HepG2 (cell line): ENCODE results near the gene COL26A1. TPM values are rescaled to one million over a fixed set of nuclear protein-coding genes. Genes with fewer than 3 reads are reported as not detected.

Source experiments
- ATAC-seq: fragments of 200-7000 bp; cut with Tn5 transposase; 3 replicates; pipeline ENCODE4 v1.9.1; 2020; ENCODE audit warnings: mild to moderate bottlenecking, moderate library complexity
- BruUV-seq: library from RNA; stranded (reverse); fragments of 400-500 nt; replicated peaks from 2 replicates; lab custom pipeline; 2021; lab: Mats Ljungman, UMichigan
- CTCF ChIA-PET: fragments of 300-600 bp; formaldehyde crosslinking; extraction: SDS; loops from one replicate; lab custom pipeline; 2021; ENCODE audit warnings: low total read pairs, inconsistent platforms, low intra/inter-chr PET ratio; lab: Yijun Ruan, JAX
- POLR2A ChIA-PET: fragments of 350-600 bp; sonication (Branson Sonifier 250); formaldehyde crosslinking; loops from one replicate; lab custom pipeline; 2020; ENCODE audit warnings: antibody characterized with exemption, inconsistent platforms; lab: Yijun Ruan, JAX
- DNase-seq: peaks from one replicate; pipeline ENCODE4 v3.0.0-alpha.2; 2015; ENCODE audit warnings: low spot score
- FAIRE-seq: peaks from 3 replicates; lab custom pipeline; 2011; peaks lifted over from hg19 to GRCh38; lab: Jason Lieb, UNC
- H2AFZ ChIP-seq: one replicate; pipeline ENCODE4 v1.6.1; 2011; ENCODE audit warnings: low read length, inconsistent platforms
- H3K27ac ChIP-seq: fragments of 300-600 bp; 3 replicates; pipeline ENCODE4 v1.8.0; 2011; ENCODE audit warnings: mixed run types, mild to moderate bottlenecking, mixed read lengths, low read length, inconsistent platforms; ENCODE audit not compliant: insufficient read depth; ENCODE audit errors: extremely low read length
- H3K27me3 ChIP-seq, 2 experiments: fragments of 200-600 bp in 1 of 2; 2 replicates in 1 of 2; 3 replicates in 1 of 2; pipeline versions ENCODE4 v1.6.0 to v1.8.0; 2011; ENCODE audit warnings: low read length in 2 of 2, mild to moderate bottlenecking in 2 of 2, moderate library complexity in 2 of 2, inconsistent platforms in 1 of 2; ENCODE audit not compliant: insufficient read depth in 2 of 2, control insufficient read depth in 1 of 2
- H3K36me3 ChIP-seq, 2 experiments: fragments of 200-600 bp in 1 of 2; replicated peaks in 1 of 2; 2 replicates in 1 of 2; 3 replicates in 1 of 2; pipeline versions ENCODE4 v1.5.1 to v1.8.0; 2011; ENCODE audit warnings: low read length in 2 of 2, inconsistent platforms in 1 of 2; ENCODE audit not compliant: insufficient read depth in 2 of 2, control insufficient read depth in 1 of 2
- H3K4me1 ChIP-seq: 2 replicates; pipeline ENCODE4 v1.5.1; 2012; ENCODE audit warnings: low read length, inconsistent platforms; ENCODE audit not compliant: insufficient read depth
- H3K4me2 ChIP-seq: 2 replicates; pipeline ENCODE4 v1.6.0; 2011; ENCODE audit warnings: low read depth, low read length, inconsistent platforms
- H3K4me3 ChIP-seq, 3 experiments: fragments of 200-600 bp in 1 of 3; sonication (generic), shearing (Covaris generic) in 1 of 3; replicated peaks in 1 of 3; 2 replicates each; pipeline ENCODE4 v1.5.1; 2011 to 2016; ENCODE audit warnings: low read length in 3 of 3, inconsistent platforms in 2 of 3, low read depth in 2 of 3, mild to moderate bottlenecking in 2 of 3, control low read depth in 1 of 3, mixed read lengths in 1 of 3; ENCODE audit not compliant: insufficient read depth in 1 of 3
- H3K79me2 ChIP-seq: one replicate; pipeline ENCODE4 v1.6.1; 2011; ENCODE audit warnings: low read length, inconsistent platforms; ENCODE audit not compliant: insufficient read depth
- H3K9ac ChIP-seq: 2 replicates; pipeline ENCODE4 v1.6.0; 2011; ENCODE audit warnings: mild to moderate bottlenecking, low read depth, low read length, inconsistent platforms; ENCODE audit not compliant: insufficient read depth
- H3K9me3 ChIP-seq: 2 replicates; pipeline ENCODE4 v1.5.1; 2012; ENCODE audit warnings: mild to moderate bottlenecking, low read length
- H4K20me1 ChIP-seq: 2 replicates; pipeline ENCODE4 v1.6.0; 2011; ENCODE audit warnings: inconsistent platforms, mild to moderate bottlenecking, low read length, moderate library complexity; ENCODE audit not compliant: insufficient read depth
- ATF7 ChIP-seq, 2 experiments: fragments of 450-650 bp in 1 of 2; sonication (generic) in 1 of 2; formaldehyde crosslinking in 1 of 2; IDR thresholded peaks; 2 replicates each; pipeline versions ENCODE4 v1.4.0 to v1.6.1; 2016 to 2020; ENCODE audit warnings: antibody characterized with exemption in 1 of 2, mild to moderate bottlenecking in 1 of 2, missing genetic modification reagents in 1 of 2
- MLLT10 ChIP-seq: sonication (generic); formaldehyde crosslinking; IDR thresholded peaks from 2 replicates; pipeline ENCODE4 v1.4.0; 2020; ENCODE audit warnings: missing genetic modification reagents
- NCOR1 ChIP-seq: fragments of 200-600 bp; sonication (generic); IDR thresholded peaks from 2 replicates; pipeline ENCODE4 v1.7.0; 2017; ENCODE audit warnings: antibody characterized with exemption, low read length, borderline replicate concordance
- ZNF234 ChIP-seq: sonication (generic); formaldehyde crosslinking; conservative IDR thresholded peaks from 2 replicates; pipeline ENCODE4 v1.5.1; 2020; ENCODE audit warnings: mild to moderate bottlenecking, missing genetic modification reagents
- WGBS: methylation state at CpG from one replicate; pipeline ENCODE4 v1.1.6; 2017; ENCODE audit warnings: low lambda C conversion rate; 5-methylcytosine and 5-hydroxymethylcytosine counted together
- in situ Hi-C: cut with HindIII; loops from 2 replicates; pipeline ENCODE4 v1.10.0; 2017; ENCODE audit warnings: low pct_unique_long_range_greater_than_20kb; ENCODE audit not compliant: extremely low pct_ligation_motif_present
- intact Hi-C: fragments of 100-400 bp; cut with micrococcal nuclease; formaldehyde crosslinking; loops from one replicate; pipeline ENCODE4 v1.10.0; 2022; ENCODE audit not compliant: unreplicated experiment
- polyA plus RNA-seq, 8 experiments: library from polyadenylated mRNA; depleted of rRNA in 3 of 8; stranded (reverse) in 7 of 8; unstranded in 1 of 8; fragments of >200 nt; fragmentation: Illumina TruSeq in 4 of 8; extraction: Trizol in 4 of 8; gene quantifications; 2 replicates each; pipeline versions ENCODE4 v1.2.1 to v1.2.3, GENCODE V29; 2011 to 2016; ENCODE audit warnings: low read depth in 4 of 8, missing spikeins in 1 of 8, mixed read lengths in 1 of 8; ENCODE audit not compliant: insufficient read depth in 1 of 8
- total RNA-seq, 5 experiments: library from RNA; depleted of rRNA; stranded (reverse); fragments of >200 nt; fragmentation: Illumina TruSeq; extraction: Trizol; gene quantifications; 2 replicates each; pipeline ENCODE4 v1.2.3, GENCODE V29; 2016; ENCODE audit warnings: low read depth in 1 of 5

The COL26A1 gene
- total and polyA plus RNA-seq, 2 of the 13 experiments (the other 11 are each of a cell fraction or from before 2014, with no cell fraction given): 7.8 to 9.2 TPM

DNA sequence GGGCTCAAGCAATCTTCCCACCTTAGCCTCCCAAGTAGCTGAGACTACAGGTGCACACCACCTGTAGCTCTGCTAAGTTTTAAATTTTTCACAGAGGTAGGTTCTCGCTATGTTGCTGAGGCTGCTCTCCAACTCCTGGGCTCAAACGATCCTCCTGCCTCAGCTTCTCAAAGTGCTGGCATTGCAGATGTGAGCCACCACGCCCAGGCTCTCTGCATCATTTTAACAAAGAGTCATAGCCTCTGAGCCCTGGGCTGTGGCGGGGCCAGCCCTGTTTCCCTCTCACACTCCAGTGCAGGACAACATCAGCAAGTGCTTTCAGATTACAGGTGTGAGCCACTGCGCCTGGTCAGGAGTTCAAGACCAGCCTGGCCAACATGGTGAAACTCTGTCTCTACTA is 102.5 kb downstream of the COL26A1 start:
- no peak overlapping the region for H3K9ac ChIP-seq
- DNase-seq: no peak
- no peaks in the 10 kb centered on the region for H3K36me3 ChIP-seq
- no peak for ATAC-seq
- H2AFZ ChIP-seq: no peak overlapping the region
- intact Hi-C loops: no loop called here
- in situ Hi-C loops: no loop called here
- H3K4me2 ChIP-seq: no peak overlapping the region
- no peaks in the 10 kb centered on the region for H3K4me1 ChIP-seq
- no peaks in the 10 kb centered on the region for H3K9me3 ChIP-seq
- H3K79me2 ChIP-seq: no peaks in the 10 kb centered on the region
- H3K27ac ChIP-seq: no peak overlapping the region
- no peak for FAIRE-seq
- WGBS: 90% methylated on average over 5 of the region's 5 CpGs
- no peaks in the 10 kb centered on the region for H4K20me1 ChIP-seq
- ChIA-PET CTCF (no interaction called here), POLR2A (no interaction called here)
- H3K27me3 ChIP-seq: no peaks in the 10 kb centered on the region; a peak in 1 of 5 replicates
- no peak for TF ChIP-seq NCOR1
- TF ChIP-seq ZNF234: no peak
- no peak for TF ChIP-seq ATF7 (IDR thresholded peaks at IDR 0.05)
- no peak for TF ChIP-seq ATF7 (CRISPR knock-in tag; IDR thresholded peaks at IDR 0.05)
- BruUV-seq: no TSS peak
- H3K4me3 ChIP-seq: no peak overlapping the region

DNA sequence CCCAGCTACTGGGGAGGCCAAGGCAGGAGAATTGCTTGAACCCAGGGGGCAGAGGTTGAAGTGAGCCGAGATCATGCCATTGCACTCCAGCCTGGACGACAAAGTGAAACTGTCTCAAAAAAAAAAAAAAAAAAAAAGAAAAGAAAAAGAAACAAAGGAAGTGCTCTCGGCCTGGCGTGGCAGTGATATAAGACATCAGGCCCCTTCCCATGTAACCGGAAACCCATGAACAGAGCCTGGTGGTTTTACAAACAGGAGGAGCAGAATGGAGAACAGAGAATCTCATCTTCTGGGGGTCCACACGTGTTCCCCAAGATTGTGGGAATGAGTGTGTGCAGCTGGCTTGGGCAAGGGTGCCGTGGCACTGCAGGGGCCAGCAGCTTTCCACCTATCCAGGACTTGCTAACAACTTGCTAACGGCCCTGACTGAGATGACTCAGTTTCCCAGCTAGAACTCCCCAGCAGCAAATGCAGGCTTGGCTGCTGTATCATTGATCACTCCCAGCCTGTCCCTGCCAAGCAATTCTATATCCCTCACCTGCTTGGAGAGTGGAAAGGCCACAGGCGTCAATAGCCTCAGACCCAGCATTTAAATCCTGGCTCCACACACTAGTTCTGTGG is 103.0 kb downstream of the COL26A1 start:
- 72% methylated on average over 7 of the region's 9 CpGs for WGBS
- no TSS peak for BruUV-seq
- no peaks in the 10 kb centered on the region; a peak in 1 of 5 replicates for H3K27me3 ChIP-seq
- no peak overlapping the region for H3K9ac ChIP-seq
- no peaks in the 10 kb centered on the region for H4K20me1 ChIP-seq
- in situ Hi-C loops: no loop called here
- intact Hi-C loops: no loop called here
- no peaks in the 10 kb centered on the region for H3K79me2 ChIP-seq
- H3K4me3 ChIP-seq: no peak overlapping the region
- ChIA-PET CTCF (no interaction called here), POLR2A (no interaction called here)
- no peak overlapping the region for H2AFZ ChIP-seq
- no peak overlapping the region for H3K27ac ChIP-seq
- peaks cover 5% of the 10 kb centered on the region for H3K4me1 ChIP-seq
- no peak overlapping the region for H3K4me2 ChIP-seq
- DNase-seq (no peak), FAIRE-seq (no peak)
- H3K9me3 ChIP-seq: no peaks in the 10 kb centered on the region
- TF ChIP-seq MLLT10 (CRISPR knock-in tag): no peak
- TF ChIP-seq, all 625 proteins: peak for 0
- ATAC-seq: no peak
- H3K36me3 ChIP-seq: no peaks in the 10 kb centered on the region
